Endothelial cell (in vitro differentiated cells): ENCODE measurements around the gene NAV2. TPM values are rescaled to one million over a fixed set of nuclear protein-coding genes. Genes with fewer than 3 reads are reported as not detected.

ENCODE experiments used
- DNase-seq: peaks from one replicate; pipeline ENCODE4 v3.0.0; 2021; ENCODE audit warnings: low spot score
- H3K27ac Mint-ChIP-seq: one replicate; pipeline ENCODE4 v1.8.0; 2021; ENCODE audit warnings: mixed read lengths, inconsistent platforms; ENCODE audit not compliant: unreplicated experiment
- H3K27me3 Mint-ChIP-seq: one replicate; pipeline ENCODE4 v1.8.0; 2021; ENCODE audit warnings: mild to moderate bottlenecking, moderate library complexity, mixed read lengths, inconsistent platforms; ENCODE audit not compliant: unreplicated experiment
- H3K36me3 Mint-ChIP-seq: one replicate; pipeline ENCODE4 v1.8.0; 2021; ENCODE audit warnings: mild to moderate bottlenecking, low read depth, mixed read lengths, inconsistent platforms; ENCODE audit not compliant: unreplicated experiment
- H3K4me1 Mint-ChIP-seq: one replicate; pipeline ENCODE4 v1.8.0; 2021; ENCODE audit warnings: mild to moderate bottlenecking, mixed read lengths, inconsistent platforms; ENCODE audit not compliant: unreplicated experiment
- H3K4me3 Mint-ChIP-seq: one replicate; pipeline ENCODE4 v1.8.0; 2021; ENCODE audit warnings: mild to moderate bottlenecking, mixed read lengths, inconsistent platforms; ENCODE audit not compliant: unreplicated experiment
- H3K9me3 Mint-ChIP-seq: one replicate; pipeline ENCODE4 v1.8.0; 2021; ENCODE audit warnings: mixed read lengths, inconsistent platforms; ENCODE audit not compliant: unreplicated experiment
- CTCF ChIP-seq: fragments of 200-600 bp; sonication (generic); IDR thresholded peaks from one replicate; pipeline ENCODE4 v1.5.0; 2021; ENCODE audit warnings: antibody characterized with exemption; ENCODE audit not compliant: unreplicated experiment
- total RNA-seq: library from RNA; stranded (reverse); fragmentation: NEBNext Ultra II Directional; extraction: Animal tissue kit (Norgen Biotek cat#: 25700); gene quantifications from one replicate; pipeline ENCODE4 v1.2.1, GENCODE V29; 2021; ENCODE audit not compliant: unreplicated experiment

The NAV2 gene
- total RNA-seq, 1 donor from 2014 or later: 15.6 TPM

GRCh38 chr11:19869466-19869865 is 156.8 kb downstream of the NAV2 start:
- no peaks in the 10 kb centered on the region for H3K9me3 Mint-ChIP-seq
- no peak for DNase-seq
- H3K27me3 Mint-ChIP-seq: peaks cover 3% of the 10 kb centered on the region
- H3K4me3 Mint-ChIP-seq: no peak overlapping the region
- H3K4me1 Mint-ChIP-seq: peaks cover 7% of the 10 kb centered on the region
- H3K36me3 Mint-ChIP-seq: no peaks in the 10 kb centered on the region
- H3K27ac Mint-ChIP-seq: no peak overlapping the region
- no peak for TF ChIP-seq CTCF

- H3K9me3 Mint-ChIP-seq: no peaks in the 10 kb centered on the region
- TF ChIP-seq CTCF: no peak
- peaks cover 1% of the 10 kb centered on the region for H3K4me1 Mint-ChIP-seq
- no peak for DNase-seq
- no peaks in the 10 kb centered on the region for H3K27me3 Mint-ChIP-seq
- no peaks in the 10 kb centered on the region for H3K36me3 Mint-ChIP-seq
- H3K27ac Mint-ChIP-seq: no peak overlapping the region
- H3K4me3 Mint-ChIP-seq: no peak overlapping the region
Measured at GRCh38 chr11:19869946-19870589, 157.4 kb downstream of the NAV2 start.

DNA sequence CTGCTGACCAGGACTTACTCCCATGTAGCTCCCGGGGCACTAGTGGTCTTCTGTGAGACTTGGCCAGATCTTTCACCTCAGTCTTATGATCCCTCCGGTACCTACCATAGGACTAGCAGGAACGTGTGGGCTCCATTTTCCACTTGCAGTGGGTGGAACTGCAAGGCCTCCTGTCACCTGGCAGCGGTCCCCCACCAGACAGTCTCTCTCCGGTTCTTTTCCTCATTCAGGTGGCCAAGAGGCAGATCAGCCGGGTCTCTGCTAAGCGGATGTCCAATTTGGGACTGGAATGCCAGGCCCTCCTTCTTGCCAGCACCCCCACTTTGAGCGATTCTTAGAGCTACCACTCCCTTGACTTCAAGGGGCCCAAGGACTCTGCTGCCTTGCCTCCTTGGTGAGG is 158.9 kb downstream of the NAV2 start:
- no peaks in the 10 kb centered on the region for H3K27me3 Mint-ChIP-seq
- H3K4me3 Mint-ChIP-seq: no peak overlapping the region
- H3K9me3 Mint-ChIP-seq: no peaks in the 10 kb centered on the region
- H3K36me3 Mint-ChIP-seq: no peaks in the 10 kb centered on the region
- no peak for TF ChIP-seq CTCF
- no peak overlapping the region for H3K27ac Mint-ChIP-seq
- DNase-seq: no peak
- no peaks in the 10 kb centered on the region for H3K4me1 Mint-ChIP-seq

GRCh38 chr11:19872512-19873145 is 160.0 kb downstream of the NAV2 start:
- no peak for TF ChIP-seq CTCF
- Mint-ChIP-seq H3K4me1 (no peaks in the 10 kb centered on the region), H3K27ac (no peak overlapping the region), H3K9me3 (no peaks in the 10 kb centered on the region), H3K36me3 (no peaks in the 10 kb centered on the region), H3K27me3 (no peaks in the 10 kb centered on the region), H3K4me3 (no peak overlapping the region)
- no peak for DNase-seq

DNA sequence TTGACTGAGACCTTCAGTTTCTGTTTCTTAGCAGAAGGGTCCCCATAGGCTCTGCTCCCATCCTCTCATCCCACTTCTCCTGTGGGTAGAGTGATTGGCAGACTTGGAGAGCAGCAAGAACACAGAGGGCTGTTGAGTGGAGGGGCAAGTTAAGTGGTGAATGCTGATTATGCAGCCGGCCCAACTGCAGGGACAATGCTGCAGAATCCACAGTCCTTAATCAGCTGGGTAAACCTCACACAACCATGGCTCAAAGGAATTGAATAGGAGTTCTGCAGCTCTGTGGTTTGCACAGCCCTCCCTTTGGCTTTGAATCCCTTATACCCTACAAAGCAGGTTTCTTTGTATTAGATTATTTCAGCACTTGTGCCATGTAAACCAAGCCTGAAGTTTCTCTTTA is 161.1 kb downstream of the NAV2 start:
- TF ChIP-seq CTCF: no peak
- Mint-ChIP-seq H3K27me3 (no peaks in the 10 kb centered on the region), H3K4me1 (peaks cover 6% of the 10 kb centered on the region), H3K9me3 (no peaks in the 10 kb centered on the region), H3K27ac (no peak overlapping the region), H3K36me3 (no peaks in the 10 kb centered on the region), H3K4me3 (no peak overlapping the region)
- no peak for DNase-seq
